Right lobe of liver (tissue), 4 donors: ENCODE measurements around the gene SUGCT.

ENCODE experiments used
- CTCF ChIP-seq, 4 donors: fragments of 200-600 bp in 3 of 4; fragments of 450-650 bp in 1 of 4; IDR thresholded peaks; one replicate each; pipeline versions ENCODE4 v1.5.1 to v1.8.0; 2016 to 2022; ENCODE audit warnings: antibody characterized with exemption in 4 of 4, mild to moderate bottlenecking in 2 of 4
- POLR2A ChIP-seq: fragments of 450-650 bp; IDR thresholded peaks from one replicate; pipeline ENCODE4 v1.6.1; 2017; ENCODE audit warnings: antibody characterized with exemption, mild to moderate bottlenecking
- donor health status: DM: no; HTN: no; CAD: no.
- donor health status: DM: no; HTN: no; CAD: no.
- donor health status: DM: no; HTN: yes; CAD: no.

- TF ChIP-seq CTCF (IDR thresholded peaks at IDR 0.05) (no peak), POLR2A (no peak)
Measured at GRCh38 chr7:40865441-40866233, 730.8 kb downstream of the SUGCT start.
